Measurements from ENCODE around the gene CDC5L.

DNA sequence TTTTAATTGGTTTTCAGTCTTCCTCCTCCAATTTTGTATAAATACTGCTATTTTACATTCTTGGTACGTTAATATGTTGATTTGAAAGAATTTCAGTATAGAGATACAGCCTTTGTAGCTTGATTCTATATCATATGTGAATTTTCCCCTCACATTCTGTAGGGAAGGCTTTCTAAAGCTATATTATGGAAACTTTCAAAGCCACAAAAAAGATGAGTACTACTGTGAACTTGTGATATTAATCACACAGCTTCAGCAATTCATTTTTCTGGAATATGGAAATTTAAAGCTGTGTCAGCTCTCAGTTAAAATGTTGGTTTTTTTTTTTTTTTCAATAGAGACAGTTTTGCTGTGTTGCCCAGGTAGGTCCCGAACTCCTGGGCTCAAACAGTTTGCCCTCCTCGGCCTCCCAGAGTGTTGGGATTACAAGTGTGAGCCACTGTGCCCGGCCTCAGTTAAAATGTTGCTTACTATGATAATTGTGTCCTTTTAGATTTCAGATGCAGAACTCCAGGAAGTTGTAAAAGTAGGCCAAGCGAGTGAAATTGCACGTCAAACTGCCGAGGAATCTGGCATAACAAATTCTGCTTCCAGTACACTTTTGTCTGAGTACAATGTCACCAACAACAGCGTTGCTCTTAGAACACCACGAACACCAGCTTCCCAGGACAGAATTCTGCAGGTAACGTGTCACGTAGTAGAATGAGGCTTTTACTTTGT is 20.6 kb downstream of the CDC5L start:
- no peak for TF ChIP-seq CTCF (IDR thresholded peaks at IDR 0.05)
- TF ChIP-seq EP300 (IDR thresholded peaks at IDR 0.05), result no peak
- no peak for TF ChIP-seq POLR2A (IDR thresholded peaks at IDR 0.05)
- TF ChIP-seq POLR2AphosphoS5 (IDR thresholded peaks at IDR 0.05), result no peak

Measured in upper lobe of left lung (tissue), 4 donors.